ENCODE data around the gene FST. TPM values are rescaled to one million over a fixed set of nuclear protein-coding genes. Genes with fewer than 3 reads are reported as not detected.

Gene FST
- total and polyA plus RNA-seq, 11 donors, result 0.22 to 4.8 (median 2.0) TPM

GRCh38 chr5:53434541-53434940 lies 45.9 kb upstream of the FST start:
- intact Hi-C loops (cut with DNase I), result loop anchor here in 3 of 10 donors (5.0 to 10.0 kb wide), 2 partner anchors 262 to 270 kb away; no protein-coding TSS in a partner anchor
- Histone ChIP-seq H3K27ac (no peak overlapping the region), H3K27me3 (no peaks in the 10 kb centered on the region), H3K4me3 (no peak overlapping the region), H3K4me1 (no peaks in the 10 kb centered on the region), H3K36me3 (no peaks in the 10 kb centered on the region), H3K9me3 (no peaks in the 10 kb centered on the region)
- 55 to 68% (median 64%) methylated on average over 1 of the region's 1 CpG for WGBS, 4 donors
- no peak for DNase-seq
- ATAC-seq, result no peak
- TF ChIP-seq CTCF (IDR thresholded peaks at IDR 0.05) (no peak), POLR2A (IDR thresholded peaks at IDR 0.05) (no peak)

DNA sequence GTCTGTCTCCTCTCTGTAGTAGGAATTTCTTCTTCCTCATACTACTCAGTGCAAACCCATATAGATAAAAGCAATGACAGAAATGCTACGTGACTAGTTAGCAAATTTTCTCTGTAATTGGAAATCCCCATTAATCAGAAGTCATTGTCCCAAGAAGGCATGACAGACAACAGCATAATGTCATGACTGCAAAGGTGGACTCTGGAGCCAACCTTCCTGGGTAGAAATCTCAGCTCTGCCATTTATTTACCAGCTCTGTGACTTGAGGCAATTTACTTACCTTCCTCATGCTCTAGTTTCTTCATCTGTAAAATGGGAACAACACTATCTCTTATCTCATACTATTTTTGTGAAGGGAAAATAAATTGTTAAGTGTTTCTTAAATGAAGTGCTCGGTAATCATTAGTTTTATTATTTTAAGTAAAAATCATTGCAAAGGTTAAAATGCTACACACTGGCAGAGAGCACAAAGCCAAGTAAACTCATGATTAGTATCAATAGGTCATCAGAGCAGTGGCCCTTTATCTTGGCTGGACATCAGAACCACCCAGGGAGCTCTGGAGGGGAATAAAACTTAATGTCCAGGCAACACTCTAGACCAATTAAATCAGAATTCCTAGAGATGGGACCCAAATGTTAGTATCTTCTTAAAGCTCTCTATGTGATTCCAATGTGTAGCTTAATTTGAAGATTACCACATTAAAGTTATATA lies 43.8 kb upstream of the FST start:
- Histone ChIP-seq H3K36me3 (no peaks in the 10 kb centered on the region), H3K27me3 (no peaks in the 10 kb centered on the region), H3K27ac (no peak overlapping the region), H3K4me3 (no peak overlapping the region), H3K4me1 (no peaks in the 10 kb centered on the region), H3K9me3 (no peaks in the 10 kb centered on the region)
- ATAC-seq (no peak), DNase-seq (no peak)
- TF ChIP-seq POLR2A (IDR thresholded peaks at IDR 0.05) (no peak), CTCF (IDR thresholded peaks at IDR 0.05) (no peak)
- WGBS, 4 donors, result 83 to 93% (median 88%) methylated on average over 2 of the region's 2 CpGs
- intact Hi-C loops (cut with DNase I), result loop anchor here in 1 of 10 donors (10.0 kb wide), 1 partner anchor 272 kb away; no protein-coding TSS in a partner anchor

GRCh38 chr5:53438079-53438478 lies 42.4 kb upstream of the FST start:
- 94 to 96% (median 94%) methylated on average over 13 of the region's 13 CpGs for WGBS, 4 donors
- ATAC-seq (no peak), DNase-seq (no peak)
- Histone ChIP-seq H3K9me3 (no peaks in the 10 kb centered on the region), H3K27me3 (no peaks in the 10 kb centered on the region), H3K4me1 (no peaks in the 10 kb centered on the region), H3K27ac (no peak overlapping the region), H3K4me3 (no peak overlapping the region), H3K36me3 (no peaks in the 10 kb centered on the region)
- intact Hi-C loops (cut with DNase I), result loop anchor here in 1 of 10 donors (10.0 kb wide), 1 partner anchor 273 kb away; no protein-coding TSS in a partner anchor
- TF ChIP-seq POLR2A (IDR thresholded peaks at IDR 0.05), result no peak
- TF ChIP-seq CTCF (IDR thresholded peaks at IDR 0.05), result no peak

GRCh38 chr5:53438486-53439472 lies 41.6 kb upstream of the FST start:
- Histone ChIP-seq H3K4me3 (no peak overlapping the region), H3K27me3 (no peaks in the 10 kb centered on the region), H3K4me1 (no peaks in the 10 kb centered on the region), H3K27ac (no peak overlapping the region), H3K36me3 (no peaks in the 10 kb centered on the region), H3K9me3 (no peaks in the 10 kb centered on the region)
- intact Hi-C loops (cut with DNase I), result loop anchor here in 1 of 10 donors (10.0 kb wide), 1 partner anchor 274 kb away; no protein-coding TSS in a partner anchor
- TF ChIP-seq CTCF (IDR thresholded peaks at IDR 0.05) (no peak), POLR2A (IDR thresholded peaks at IDR 0.05) (no peak)
- DNase-seq, result no peak
- WGBS, 4 donors, result 59 to 73% (median 62%) methylated on average over 6 of the region's 6 CpGs
- no peak for ATAC-seq
